ENCODE measurements around the gene UBQLN3. TPM values are rescaled to one million over a fixed set of nuclear protein-coding genes. Genes with fewer than 3 reads are reported as not detected.

The UBQLN3 gene
- total RNA-seq, result 0.26 TPM

GRCh38 chr11:5509803-5510202, at the start of gene UBQLN3:
UBQLN3 (minus strand) TSS chr11:5509957; CDS start chr11:5509558, 399 bp downstream.
- DNase-seq (ENCODE audit: low spot score), result no peak

GRCh38 chr11:5557751-5558150, 48.0 kb upstream of the UBQLN3 start:
- no peak for DNase-seq (ENCODE audit: low spot score)

DNA sequence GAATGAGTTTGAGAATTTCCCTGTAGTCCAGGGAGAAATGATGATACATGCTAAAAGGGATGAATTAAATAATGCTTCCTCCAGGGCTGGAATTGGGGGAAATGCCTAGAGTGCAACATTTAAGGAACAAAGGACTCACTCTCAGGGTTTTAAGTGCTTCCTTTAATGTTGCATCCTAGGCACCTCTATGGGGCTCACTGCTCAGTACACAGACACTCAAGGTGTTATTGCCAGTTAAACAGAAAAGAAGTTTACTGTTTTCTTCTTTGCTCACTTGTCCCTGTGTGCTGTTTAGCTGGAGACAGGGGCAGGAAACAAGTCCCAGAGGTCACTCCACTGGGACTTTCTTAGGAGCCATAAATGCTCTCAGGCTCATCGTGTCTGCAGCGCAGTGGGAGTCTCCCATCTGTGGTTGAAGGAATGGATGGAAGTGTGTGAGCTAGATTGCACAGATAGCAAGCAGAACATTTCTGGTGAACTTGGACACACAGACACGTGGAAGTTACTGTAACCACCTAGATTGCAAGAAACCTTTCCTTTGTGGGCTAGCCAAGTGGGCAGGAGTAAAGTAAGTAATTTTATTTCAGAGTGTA, 46.9 kb upstream of the UBQLN3 start:
- DNase-seq (ENCODE audit: low spot score), result no peak

DNA sequence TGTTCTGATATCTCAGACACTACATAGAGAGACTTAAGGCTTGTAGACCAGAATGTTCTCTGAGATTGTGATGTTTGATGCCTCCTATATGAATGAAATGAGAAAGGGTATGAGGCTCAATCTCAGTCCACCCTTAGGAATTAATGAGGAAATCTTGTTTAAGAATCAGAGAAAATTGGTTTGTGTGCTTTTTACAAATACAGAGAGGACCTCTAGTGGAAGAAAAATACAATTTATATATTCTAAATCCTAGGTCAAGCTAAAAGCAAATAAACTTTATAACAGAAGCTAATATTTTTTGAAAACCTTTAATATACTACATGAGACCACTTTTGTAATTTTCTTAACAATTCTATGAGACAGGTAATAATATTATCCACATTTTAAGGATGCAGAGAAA, 43.6 kb upstream of the UBQLN3 start:
- no peak for DNase-seq (ENCODE audit: low spot score)

GRCh38 chr11:5550440-5551095, 40.8 kb upstream of the UBQLN3 start:
- DNase-seq (ENCODE audit: low spot score), result no peak

- no peak for DNase-seq (ENCODE audit: low spot score)
Measured at GRCh38 chr11:5548440-5548839, 38.7 kb upstream of the UBQLN3 start, which contains the start of gene OR52H1. OR52H1 (minus strand) TSS chr11:5548540; CDS start chr11:5545505, 3,035 bp downstream.

GRCh38 chr11:5547982-5548381, 38.2 kb upstream of the UBQLN3 start:
- no peak for DNase-seq (ENCODE audit: low spot score)

- no peak for DNase-seq (ENCODE audit: low spot score)
Measured at GRCh38 chr11:5546457-5546856, 36.7 kb upstream of the UBQLN3 start.

GRCh38 chr11:5541427-5541826, 31.7 kb upstream of the UBQLN3 start:
- no peak for DNase-seq (ENCODE audit: low spot score)

- no peak for DNase-seq (ENCODE audit: low spot score)
Measured at GRCh38 chr11:5536482-5536881, 26.7 kb upstream of the UBQLN3 start.

DNA sequence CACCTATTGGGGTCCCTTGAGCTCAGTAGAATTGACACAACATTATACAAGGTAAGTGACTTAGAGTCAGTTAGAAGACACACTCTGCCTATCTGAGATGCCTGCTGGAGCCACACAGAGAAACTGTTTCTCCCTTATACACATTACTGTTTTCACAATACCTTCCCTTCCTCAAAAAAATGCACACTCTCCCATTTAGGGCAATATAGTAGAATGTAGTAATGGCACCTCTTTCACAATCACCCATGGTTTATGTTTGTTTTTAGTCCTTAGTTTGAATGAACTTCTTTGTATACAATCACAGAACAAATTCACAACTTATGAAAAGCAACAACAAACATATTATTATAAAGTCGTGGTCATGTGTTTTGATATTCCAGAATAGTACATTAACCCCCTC, 24.3 kb upstream of the UBQLN3 start:
- no peak for DNase-seq (ENCODE audit: low spot score)

DNA sequence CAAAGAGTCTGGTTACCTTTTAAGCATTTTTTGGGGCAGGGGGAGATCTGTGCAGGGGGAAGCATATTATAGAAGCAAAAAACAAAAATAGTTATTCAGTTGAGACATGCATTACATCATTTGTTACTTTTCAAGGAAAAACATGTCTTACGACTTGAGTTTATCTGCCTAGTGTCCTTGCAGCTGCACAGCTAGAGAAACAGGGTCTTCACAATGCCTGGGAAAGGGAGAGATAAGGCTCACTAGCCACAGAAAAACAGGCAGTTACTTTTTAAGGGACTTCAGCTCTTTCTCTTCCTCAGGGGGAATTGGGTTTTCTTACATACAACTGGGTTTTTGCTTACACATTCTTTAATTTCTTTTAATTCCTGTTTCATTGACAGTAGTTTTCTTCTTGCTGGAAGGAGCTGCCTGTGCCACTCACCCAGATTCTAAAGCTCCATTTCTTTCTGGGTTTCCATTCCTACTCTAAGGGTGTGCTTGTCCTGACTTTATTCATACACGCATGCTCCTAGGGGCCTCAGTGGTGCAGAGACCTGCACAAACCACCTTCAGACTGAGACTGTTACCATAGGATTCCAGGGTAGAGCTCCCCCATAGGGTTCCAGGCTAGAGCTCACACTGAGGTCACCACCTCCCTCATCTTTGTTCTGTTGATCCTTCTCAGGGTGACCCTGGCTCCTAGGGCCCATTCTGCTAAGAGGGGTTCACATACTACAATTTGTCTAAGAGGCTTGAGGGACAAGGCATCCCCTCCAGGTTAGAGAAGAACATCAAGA, 21.5 kb upstream of the UBQLN3 start:
- DNase-seq (ENCODE audit: low spot score), result no peak

DNA sequence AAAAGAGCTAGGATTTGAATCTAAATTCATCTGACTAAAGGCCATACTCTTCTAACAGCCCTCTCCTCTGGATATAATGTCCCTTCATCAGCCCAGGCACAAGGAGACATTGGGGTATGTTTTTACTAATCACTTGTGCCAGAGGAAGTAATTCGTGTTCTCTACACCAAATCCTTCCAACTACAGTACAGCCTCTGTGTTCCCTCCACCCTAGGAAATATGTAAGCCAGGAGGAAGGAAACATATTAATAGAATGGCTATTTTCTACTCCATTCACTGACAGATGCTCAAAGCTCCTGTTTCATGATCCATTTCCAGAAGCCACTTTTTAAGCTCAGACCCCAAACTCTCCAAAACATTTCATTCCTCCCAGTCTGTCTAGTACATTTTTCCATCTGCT, 18.7 kb upstream of the UBQLN3 start:
- no peak for DNase-seq (ENCODE audit: low spot score)

DNA sequence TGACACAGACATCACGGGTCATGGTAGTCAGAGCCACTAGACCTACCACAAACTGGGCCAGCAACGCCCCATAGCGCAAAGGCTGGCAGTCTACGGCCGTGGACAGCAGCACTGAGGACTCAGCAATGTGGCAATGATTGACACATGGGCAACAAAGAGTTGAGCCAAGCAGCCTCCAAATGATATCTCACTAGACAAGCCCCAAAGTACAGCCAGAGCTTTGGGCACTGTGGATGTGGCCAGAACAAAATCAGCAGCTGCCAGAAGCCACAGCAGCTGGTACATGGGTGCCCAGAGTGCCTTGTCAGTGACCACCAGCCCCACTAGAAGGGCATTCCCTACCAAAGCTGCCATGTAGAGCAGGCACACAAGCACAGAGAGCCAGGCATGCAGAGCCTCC, 18.0 kb upstream of the UBQLN3 start:
- DNase-seq (ENCODE audit: low spot score), result no peak

DNA sequence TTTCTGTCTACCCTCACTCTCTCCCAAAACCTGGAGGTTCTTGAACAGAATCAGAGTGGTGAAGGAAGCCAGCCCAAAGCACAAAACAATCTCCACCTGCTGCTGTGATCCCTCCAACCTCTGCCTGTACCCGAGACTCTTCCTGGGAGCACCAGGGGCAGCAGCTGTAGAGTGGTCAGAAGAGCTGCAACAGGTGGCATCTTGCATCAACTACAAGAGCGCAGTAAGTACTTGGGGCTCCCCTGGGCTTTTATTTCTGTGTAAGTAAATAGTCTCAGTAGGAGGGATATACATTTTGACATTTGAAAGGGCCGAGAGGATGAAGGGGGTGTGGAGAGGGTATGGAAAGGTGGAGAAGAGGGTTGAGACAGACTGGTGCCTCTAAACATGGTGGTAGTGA, 15.0 kb upstream of the UBQLN3 start:
- DNase-seq (ENCODE audit: low spot score), result no peak

DNA sequence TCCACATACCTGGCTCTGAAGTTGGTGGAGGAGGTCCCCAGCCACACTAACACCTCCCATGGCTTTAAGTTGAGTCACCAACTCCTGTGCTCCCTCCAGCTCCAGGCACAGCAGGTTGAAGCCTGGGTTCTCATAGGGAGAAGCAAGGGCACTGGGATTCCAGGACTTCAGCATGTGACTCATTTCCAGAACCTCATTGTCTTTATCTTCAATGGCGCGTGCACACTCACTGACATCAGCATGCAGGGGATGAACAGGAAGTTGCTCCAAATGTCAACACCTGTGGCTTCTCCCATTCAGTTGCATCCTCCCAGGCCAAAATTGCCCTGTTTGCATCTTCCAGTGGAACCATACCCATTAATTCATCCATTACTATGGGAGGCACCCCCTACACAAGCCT, 12.6 kb upstream of the UBQLN3 start:
- no peak for DNase-seq (ENCODE audit: low spot score)

- DNase-seq (ENCODE audit: low spot score), result no peak
Measured at GRCh38 chr11:5521540-5521939, 11.8 kb upstream of the UBQLN3 start.

DNA sequence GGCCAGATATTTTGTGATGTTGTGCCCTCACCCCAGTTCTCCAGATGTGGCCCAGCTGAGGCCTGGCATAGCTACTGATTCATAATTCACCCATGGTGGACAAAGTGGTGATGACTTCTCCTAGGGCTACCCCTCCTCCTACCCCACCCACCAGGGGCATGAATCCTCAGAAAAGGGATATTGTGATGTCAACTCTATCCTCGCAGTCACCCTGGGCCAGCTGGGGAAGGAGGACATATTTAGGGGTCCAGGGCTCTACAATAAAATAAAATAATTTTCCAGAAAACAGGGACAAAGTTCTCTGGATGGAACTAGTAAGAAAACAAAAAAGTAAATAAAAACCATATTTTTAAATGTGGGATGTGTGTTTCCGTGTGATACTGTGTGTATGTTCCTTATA, 6.8 kb upstream of the UBQLN3 start, which contains the start of gene UBQLNL:
TSS of gene UBQLNL (minus strand) at position 101 of the 400 bp plus-strand sequence. CDS start 258 bp downstream, outside the sequence.
- DNase-seq (ENCODE audit: low spot score), result no peak

GRCh38 chr11:5514841-5515240, 5.1 kb upstream of the UBQLN3 start:
- no peak for DNase-seq (ENCODE audit: low spot score)

DNA sequence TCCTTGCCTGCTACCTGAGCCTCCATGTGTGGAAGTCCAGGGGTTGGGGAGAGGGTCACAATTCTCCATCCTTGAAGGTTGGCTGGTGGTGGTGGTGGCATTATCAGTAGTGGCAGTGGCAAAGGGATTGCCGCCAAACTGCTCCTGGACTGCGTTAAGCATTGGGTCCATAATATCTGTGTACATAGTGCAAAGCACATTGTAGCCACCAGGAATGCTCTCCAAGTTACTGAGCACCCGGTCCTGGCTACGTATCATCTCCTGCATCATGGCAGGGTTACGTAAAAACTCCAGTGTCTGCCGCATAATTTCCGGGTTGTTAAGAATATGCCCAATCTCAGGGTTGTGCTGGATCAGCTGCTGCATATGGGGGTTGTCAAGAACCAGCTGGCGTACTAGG, 1.2 kb downstream of the UBQLN3 start:
- DNase-seq (ENCODE audit: low spot score), result no peak

DNA sequence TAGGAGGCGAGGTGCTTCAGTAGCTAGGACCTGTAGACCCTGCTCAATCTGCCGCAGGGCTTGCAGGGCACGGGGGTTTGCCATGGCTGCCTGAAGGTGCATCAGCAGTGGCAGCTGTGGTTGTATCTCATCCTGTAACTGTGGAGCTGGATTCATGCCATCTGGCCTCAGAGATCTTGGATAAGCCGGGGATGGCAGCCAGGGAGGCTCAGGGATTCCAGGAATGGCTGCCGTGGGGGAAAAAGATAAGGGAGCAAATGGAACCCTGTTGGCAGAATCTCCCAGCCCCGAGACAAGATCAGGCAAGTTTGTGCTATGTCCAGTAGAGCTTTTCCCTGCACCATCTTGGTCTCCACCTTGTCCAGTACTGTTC, 1.8 kb downstream of the UBQLN3 start:
- no peak for DNase-seq (ENCODE audit: low spot score)

- DNase-seq (ENCODE audit: low spot score), result no peak
Measured at GRCh38 chr11:5507177-5507932, 2.4 kb downstream of the UBQLN3 start.

Data from mucosa of gallbladder (tissue), 1 donor.